GM19395 (cell line): ENCODE data around the gene SFTPD.
"Not testable (repeated sequence)": the region's sequence is repeated elsewhere in the genome, so short reads cannot be mapped to it uniquely, and the experiment has no call there.

Source experiments
- ATAC-seq: cut with Tn5 transposase; IDR thresholded peaks from one replicate; pipeline ENCODE4 v1.9.1; 2021; ENCODE audit warnings: mild to moderate bottlenecking, moderate library complexity; ENCODE audit not compliant: unreplicated experiment

The SFTPD gene

DNA sequence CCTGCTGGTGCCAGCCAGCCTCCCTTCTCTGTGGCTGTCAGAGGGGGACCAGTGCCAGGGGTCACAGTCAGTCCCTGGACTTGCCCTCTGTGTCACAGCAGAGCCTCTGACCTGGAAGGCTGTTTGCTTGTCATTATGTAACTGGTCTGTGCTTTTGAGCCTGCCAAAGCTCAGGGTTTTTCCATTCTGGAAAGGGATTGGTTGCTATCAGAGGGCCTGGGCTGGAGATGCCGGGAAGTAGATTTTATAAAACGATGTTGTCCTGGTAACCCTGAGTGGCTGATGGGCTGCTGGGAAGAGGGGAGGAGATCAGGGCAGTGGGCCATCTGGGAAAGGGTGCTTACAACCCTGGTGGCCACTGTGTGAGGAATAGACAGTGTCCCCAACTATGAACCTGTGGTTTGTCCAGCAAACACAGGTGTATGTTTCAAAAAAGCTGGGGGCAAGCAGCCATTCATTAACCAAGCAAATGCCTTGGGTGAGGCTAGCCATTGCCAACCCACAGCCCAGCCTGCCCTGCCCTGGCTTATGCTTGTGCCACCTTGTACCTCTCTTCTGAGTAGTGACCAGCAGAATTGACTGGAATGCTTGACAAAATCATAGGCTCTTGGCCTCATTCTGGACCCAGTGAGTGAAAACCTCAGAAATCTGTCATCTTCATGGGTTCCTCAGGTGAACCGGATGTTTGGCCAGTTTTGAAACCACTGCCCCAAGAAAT, 21.6 kb downstream of the SFTPD start:
- ATAC-seq = no peak

DNA sequence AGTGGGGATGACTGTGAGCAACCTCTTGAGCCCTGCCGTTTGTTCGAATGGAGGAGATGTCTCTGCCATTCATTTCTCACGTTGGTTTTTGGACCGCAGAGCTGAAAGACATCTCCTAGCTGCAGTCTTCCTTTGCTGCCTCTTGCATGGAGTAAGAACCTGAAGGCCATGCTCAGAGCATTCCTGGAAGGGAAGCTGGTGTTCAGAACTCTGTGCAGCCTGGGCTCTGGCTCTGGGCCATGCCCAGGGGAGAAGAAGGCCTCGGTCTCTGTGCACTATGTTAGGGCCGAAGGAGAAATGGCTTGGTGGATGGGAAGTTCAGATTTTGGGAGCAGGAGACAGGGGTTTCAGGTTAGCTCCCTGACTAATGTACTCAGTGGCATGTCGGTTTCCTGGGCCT, 22.9 kb downstream of the SFTPD start:
- ATAC-seq = no peak

DNA sequence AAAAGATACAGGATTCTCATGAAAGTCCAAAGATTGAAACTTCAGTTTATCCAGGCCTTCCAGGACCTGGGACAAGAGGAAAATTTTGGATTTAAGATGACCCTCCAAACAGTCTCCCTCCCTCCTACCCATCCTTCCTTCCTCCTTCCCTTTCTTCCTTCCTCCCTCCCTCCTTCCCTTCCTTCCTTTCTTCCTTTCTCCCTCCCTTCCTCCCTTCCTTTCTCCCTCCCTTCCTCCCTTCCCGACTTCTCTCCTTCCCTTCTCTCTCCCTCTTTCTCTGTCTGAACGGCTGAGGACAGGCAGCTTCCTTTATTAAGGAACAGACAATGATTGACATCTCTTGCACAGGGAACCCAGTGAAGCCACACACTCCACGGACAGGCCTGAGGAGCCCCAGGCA, 23.3 kb downstream of the SFTPD start:
- ATAC-seq = no peak

DNA sequence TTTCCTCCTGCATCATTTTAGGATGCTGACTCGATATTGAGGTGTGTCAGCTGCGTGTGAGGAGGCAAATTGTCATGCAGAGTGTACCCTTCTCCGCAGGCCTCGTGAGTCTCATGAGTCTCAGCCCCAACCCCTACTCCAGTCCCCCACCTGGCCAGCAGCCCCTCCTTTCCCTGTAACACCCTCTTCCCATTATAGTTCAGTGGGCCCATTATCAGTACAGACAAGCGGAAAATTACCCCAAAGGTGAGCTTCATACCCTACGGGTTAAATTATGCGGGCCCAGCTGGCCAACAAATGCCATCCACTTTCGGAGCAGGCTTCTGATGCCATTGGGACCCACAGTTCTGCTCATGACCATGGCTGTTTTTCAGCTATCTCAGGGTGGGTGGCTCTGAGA, 25.2 kb downstream of the SFTPD start:
- no peak for ATAC-seq

DNA sequence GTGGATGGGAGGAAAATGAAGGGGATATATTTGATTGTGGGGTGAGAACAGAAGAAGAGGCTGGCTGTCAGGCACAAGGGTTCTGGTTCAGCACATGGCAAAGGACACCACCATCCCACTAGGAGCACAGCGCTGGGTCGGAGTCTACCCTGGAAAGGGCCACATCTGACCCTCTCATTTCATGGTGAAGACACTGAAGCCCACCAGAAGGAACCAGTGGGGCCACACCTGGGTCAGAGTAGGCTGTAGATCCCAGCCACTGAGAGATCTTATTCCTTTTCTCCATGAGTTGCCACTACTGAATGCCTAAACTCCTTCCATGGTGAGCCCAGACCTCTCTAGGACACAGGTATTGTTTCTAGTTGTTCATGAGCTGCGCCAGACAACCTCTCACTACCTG, 25.8 kb downstream of the SFTPD start:
- ATAC-seq = no peak

DNA sequence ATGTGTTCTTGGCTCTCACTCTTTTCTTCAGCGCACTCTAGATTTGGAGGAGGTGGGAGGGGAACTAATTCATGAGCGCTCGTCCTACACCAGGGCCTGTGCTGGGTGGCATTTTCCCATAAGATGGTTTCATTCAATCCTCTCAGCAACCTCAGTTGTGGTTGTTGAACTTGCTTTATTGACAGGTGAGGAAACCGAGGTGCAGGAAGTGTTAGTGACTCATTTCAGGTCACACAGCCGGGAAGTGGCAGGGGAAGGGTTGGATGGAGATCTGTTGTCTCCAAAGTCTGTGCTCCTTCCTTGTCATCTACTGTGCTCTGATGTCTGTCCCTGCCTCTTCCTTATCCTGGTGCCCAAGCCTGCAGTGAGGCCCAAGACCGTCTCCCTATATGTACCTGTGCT, 26.9 kb downstream of the SFTPD start:
- not testable (repeated sequence) for ATAC-seq

DNA sequence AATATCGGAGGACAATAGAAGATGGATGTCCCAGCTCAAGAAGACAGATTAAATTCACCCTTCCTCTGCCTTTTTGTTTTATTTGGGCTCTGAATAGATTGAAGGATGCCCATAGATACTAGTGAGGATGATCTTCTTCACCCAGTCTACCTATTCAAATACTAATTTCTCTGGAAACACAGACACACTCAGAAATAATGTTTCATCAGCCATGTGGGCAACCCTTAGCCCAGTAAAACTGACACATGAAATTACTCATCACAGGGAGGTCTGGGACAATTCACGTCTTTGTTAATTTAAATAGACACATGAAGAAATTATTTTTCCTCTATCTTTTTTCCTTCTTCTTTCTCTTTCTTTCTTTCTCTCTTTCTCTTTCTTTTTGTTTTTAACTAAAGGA, 33.1 kb downstream of the SFTPD start:
- ATAC-seq = not testable (repeated sequence)

DNA sequence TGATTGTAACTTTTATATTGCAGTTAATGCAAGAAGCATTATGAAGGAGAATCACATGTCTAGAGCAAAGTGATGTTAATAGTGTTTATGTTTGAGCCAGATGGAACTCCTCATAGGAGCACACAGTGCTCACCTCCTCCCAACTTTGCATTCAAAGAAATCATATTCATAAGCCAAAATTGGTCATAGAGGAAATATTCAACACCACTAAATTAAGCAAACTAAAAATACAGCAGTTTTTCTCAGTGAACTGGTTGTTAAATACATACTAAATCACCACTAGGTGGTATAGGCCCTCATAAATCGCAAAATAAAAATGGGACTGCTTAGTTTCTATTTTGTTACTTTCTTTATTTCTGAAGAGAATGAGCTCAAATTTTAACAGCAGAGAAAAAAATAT, 34.4 kb downstream of the SFTPD start:
- not testable (repeated sequence) for ATAC-seq

DNA sequence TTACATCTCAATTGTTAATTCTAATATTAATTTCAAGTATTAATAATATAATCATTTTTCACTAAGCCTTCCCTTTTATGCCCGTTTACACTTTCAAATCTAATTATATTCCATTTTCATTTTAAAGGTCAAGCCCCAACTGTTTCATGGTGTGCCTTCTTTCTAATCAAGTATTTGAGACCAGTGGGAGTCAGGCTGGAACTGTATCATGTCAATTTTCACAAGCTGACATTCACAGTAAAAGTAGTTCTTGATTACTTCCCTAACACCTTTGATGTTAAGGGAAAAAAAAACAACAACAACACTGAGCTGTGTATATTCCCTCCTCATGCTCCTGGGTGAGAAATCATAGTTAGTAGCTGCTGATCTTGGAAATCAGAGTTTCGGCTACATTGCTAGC, 38.1 kb downstream of the SFTPD start:
- ATAC-seq = no peak

DNA sequence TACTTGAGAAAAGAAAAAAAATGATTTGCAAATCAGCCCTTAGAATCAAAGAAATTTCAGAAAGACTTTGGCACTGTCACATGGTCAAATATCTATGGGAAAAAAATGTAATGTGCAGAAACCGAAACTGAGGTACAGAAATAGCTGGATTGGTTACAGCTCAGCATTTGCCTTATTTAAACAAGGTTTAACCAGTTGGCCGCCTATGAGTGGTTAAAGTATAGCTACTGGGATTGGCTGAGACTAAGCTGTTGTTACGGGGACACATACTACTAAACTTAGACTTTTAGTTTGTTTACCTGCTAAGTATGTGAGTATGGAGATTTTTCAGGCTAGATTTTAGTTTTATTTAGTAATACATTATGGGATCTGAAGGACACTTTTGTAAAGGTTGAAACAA, 38.6 kb downstream of the SFTPD start:
- no peak for ATAC-seq

DNA sequence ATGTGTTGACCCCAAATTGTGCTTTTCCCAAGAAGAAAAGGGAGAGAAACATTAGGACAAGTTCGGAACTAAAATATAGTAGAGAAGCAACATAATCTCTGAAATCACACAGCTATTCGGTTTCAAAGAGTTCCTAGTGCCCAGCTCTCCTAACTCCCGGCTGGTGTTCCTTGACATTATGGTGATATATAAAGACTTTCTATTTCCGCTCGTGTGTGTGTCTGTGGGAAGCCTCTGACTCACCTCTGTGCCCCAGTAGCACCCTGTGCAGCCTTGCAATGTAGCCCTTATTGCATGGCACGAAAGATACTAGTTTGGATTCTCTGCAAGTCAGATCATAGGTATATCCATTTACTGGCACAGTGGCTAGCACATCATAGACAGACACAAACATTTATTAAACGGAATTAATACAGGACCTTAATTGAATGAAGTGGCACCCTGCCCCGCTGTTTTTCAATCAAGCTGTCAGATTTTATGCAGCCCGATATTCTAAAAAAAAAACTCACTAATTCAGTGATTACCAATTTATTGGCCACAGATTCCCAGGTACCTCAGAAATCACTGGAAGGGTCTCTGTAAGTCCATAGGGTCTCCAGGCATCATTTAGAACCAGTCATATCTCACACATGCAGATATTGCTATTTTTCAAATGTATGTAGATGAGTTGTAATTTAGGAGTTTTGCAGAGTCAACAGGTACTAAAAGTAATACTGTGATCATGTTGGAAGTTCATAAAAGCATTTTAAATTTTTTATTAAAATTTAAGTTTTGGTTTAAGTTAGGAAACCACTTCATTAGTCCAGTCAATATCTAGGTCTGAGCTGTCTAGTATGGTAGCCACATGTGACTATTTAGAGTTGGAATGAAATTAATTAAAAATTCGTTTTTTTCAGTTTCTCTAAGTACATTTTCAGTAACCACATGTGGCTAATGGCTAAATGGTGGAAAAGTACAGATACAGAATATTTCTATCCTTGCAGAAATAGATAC, 43.3 kb downstream of the SFTPD start:
- ATAC-seq = no peak

DNA sequence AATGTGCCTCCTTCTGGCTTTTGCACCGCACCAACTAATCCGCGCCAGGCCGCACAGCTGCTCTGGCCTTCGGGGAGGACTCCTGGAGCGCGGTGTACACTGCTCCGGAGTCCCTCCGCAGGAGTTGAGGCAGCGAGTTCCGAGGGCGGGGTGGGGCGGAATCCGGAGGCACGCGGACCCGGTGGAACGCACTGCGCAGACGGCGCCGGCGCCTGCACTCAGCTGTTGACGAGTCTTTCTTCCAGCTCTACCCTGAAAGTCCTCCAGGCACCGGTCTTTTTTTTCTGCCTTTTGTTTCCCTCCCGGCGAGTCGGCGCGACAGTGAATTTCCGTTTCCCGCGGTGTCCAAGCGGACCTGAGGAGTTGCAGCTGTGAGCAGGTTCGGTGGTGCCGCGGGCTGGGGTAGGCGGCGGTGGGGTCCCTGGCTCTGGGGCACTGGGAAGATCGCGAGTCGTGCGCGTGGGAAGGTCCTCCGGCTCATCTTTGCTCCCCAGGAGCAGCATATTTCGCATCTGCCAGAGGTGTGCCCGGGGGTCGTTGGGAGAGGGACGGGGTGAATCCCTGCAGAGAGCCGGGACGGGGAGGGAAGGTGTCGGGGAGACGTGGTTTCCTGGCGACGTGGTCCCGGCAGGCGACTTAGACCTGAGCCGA, 44.1 kb downstream of the SFTPD start:
- ATAC-seq = peak; percentile 77

DNA sequence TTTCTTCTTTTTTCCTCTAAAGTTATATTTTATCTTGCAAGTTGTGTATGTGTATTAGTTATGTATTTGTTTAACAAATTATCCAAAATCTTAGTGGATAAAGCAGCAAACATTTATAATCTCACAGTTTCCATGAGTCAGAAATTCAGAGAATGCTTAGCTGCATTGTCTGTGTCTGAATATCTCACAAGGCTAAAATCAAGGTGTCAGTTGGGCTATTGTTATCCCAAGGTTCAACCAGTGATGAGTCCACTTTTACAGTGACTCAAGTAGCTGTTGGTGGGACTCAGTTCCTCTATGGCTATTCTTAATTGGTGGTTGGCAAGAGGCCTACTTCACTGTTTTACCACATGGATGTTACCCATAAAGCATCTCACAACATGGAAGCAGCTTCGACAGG, 47.3 kb downstream of the SFTPD start:
- ATAC-seq = not testable (repeated sequence)

DNA sequence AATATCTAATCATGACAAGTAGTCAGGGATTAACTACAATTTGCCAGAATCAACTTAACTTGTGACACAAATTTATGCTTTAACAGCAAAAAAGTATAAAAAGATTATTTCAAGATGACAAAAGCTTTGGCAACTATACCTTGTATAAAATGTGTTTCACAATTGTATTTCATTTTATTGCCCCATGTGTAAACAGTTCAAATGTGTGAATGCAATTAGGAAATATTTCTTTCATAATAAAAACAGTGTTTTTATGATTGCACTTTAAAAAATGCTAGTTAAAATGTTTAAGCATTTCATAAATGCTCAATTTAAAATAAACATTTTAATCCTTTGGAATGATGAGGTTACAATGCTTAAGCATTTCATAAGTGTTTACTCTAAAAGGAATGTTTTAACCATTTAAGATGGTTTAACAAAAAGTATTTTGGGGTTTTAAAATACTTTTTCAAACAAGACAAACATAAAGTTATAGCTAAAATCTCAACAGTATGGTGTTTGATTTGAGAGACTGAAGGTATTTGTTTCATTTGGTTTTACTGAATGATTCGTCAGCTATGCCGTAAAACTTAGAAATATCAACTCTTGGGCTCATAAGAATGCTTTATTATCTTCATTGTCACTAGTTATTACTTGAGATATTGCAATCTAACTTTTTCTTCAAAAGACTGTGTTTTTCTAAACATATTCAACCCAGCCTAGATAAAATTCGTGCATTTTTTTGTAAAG, 50.1 kb downstream of the SFTPD start:
- ATAC-seq = no peak

DNA sequence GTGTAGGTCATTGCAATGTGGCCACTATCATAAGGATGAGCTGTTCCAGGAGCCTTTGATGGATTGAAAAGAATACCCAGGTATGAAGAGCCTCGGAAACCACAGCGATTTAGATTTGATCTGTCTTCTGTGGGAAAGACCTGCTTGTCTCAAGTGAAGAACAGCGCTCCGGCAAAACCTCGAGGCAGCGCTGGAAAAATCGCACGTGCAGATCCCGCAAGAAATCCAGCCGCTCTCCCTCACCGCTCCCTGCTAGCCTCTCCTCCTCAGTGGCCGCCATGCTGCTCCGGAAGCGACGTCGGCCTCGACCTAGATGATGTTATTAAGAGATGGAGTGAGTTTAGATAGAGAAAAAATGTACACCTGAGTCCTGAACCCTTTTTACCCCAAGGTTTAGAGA, 56.0 kb downstream of the SFTPD start:
- not testable (repeated sequence) for ATAC-seq

DNA sequence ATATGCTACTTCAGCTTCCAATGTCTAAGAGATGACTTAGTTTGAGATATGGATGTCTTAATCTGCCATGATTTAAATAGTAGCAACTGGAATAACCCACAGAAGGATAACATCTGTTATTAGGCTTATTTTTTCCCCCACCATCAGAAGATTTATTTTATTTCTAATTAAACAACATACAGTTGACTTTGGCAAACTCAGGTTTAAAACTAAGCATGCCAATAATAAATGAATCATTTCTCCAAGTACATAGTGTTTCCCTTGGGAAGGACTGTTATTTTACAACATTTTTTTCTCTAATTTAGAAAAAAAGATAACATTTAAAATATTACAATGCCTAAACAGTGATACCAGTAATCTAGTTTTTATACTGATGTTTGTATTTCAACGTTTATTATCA, 58.4 kb downstream of the SFTPD start:
- no peak for ATAC-seq

DNA sequence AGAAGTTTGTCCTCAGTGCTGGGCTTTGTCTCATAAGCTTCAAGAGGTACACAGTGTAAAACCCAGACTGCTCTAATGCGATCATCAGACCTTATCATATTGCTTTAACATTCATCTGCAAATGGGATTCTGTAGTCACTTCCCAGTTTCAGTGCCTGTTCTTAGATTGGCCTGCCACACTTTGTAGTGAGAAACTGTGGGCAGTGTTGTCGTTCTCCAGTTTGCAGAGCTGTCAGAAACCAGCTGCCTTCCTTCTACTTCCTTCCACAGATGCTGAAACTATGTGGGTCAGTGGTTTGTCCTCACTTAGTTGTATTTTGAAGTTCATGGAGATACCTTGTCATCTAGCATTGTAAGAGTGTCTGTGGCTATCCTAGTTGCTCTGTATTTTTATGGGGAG, 59.9 kb downstream of the SFTPD start:
- not testable (repeated sequence) for ATAC-seq
